Measurements from ENCODE around the gene GRIA2.

GRIA2 gene

DNA sequence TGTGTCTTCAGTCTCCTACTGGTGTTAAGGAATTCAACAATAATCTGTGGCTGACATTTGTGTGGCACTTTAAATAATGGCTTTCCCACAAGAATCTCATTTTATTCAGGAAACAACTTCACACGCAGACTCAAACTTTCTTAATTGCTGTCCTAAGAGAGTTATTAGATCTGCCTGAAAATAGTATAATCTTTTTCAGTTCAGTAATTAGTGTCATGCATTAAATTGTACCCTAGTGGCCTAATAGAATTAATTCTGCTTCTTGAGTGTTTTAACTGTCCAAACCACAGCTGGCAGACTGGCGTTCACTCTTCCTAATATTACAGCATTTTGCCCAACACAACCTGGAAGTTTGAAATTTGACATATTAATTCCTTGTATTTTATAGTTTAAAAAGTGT is 107.1 kb downstream of the GRIA2 start:
- TF ChIP-seq, protein P1, sequence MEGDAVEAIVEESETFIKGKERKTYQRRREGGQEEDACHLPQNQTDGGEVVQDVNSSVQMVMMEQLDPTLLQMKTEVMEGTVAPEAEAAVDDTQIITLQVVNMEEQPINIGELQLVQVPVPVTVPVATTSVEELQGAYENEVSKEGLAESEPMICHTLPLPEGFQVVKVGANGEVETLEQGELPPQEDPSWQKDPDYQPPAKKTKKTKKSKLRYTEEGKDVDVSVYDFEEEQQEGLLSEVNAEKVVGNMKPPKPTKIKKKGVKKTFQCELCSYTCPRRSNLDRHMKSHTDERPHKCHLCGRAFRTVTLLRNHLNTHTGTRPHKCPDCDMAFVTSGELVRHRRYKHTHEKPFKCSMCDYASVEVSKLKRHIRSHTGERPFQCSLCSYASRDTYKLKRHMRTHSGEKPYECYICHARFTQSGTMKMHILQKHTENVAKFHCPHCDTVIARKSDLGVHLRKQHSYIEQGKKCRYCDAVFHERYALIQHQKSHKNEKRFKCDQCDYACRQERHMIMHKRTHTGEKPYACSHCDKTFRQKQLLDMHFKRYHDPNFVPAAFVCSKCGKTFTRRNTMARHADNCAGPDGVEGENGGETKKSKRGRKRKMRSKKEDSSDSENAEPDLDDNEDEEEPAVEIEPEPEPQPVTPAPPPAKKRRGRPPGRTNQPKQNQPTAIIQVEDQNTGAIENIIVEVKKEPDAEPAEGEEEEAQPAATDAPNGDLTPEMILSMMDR (conservative IDR thresholded peaks at IDR 0.05; ENCODE audit: control insufficient read depth, insufficient read depth, low read depth, low read length): no peak
- H3K4me3 ChIP-seq (ENCODE audit: control insufficient read depth, low read depth, low read length): no peak overlapping the region
- DNase-seq (ENCODE audit: low read depth): no peak

DNA sequence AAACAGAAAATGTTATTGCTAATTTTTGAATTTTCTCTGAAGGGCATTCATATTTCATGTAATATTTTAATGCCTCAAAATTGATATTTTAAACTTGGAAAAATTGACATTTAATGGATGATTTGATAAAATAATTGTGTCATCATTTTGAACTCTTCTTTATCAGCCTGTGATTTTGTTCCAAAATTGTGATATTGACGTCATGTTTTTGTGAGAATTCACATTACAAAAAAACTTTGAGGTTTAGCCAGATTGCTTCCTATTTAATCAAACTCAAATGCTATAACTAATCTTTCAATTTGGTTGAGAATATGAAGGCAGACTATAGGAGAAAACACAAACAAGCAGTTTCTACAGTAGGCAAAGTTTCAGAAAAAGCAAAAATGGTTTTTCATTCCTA is 137.4 kb downstream of the GRIA2 start:
- no peak for DNase-seq (ENCODE audit: low read depth)
- no peak overlapping the region for H3K4me3 ChIP-seq (ENCODE audit: control insufficient read depth, low read depth, low read length)
- TF ChIP-seq, protein P1 (conservative IDR thresholded peaks at IDR 0.05; ENCODE audit: control insufficient read depth, insufficient read depth, low read depth, low read length): no peak

DNA sequence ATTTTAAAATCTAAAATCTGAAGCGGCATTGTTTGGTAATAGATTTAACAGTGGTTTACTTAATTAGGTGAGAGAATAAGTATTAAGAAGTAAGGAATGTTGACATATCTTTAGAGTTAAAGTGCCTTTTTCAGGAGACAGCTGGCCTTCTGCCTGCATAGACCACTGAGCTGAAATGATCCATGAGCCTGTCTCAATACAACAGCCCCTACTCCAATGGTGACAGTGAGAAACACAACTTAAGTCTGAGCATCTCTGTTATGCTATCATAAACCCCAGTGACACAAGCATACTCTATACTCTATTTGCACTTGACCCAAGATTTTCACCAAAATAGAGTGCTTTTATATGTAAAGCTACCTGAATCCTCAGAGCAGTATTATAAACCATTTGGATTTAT is 137.9 kb downstream of the GRIA2 start:
- TF ChIP-seq, protein P1 (conservative IDR thresholded peaks at IDR 0.05; ENCODE audit: control insufficient read depth, insufficient read depth, low read depth, low read length): no peak
- H3K4me3 ChIP-seq (ENCODE audit: control insufficient read depth, low read depth, low read length): no peak overlapping the region
- DNase-seq (ENCODE audit: low read depth): no peak

DNA sequence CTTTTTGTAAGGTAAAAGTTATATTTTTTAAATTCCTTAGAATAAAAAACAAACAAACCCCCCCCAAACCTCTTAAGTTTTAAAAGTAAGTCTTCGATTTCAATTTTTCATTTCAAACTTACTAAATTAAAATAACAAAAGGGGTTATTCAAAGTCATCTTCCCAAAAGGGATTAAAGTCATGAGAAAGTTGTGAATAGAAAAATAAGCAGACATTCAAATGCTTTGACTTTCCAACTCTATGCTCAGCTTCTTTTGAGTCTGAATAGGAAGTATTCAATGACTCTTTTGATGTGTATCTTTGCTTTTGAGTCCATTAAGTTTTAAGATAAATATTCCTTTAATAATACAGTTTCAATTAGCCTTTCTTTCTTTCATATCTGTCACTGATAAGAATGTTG is 138.3 kb downstream of the GRIA2 start:
- TF ChIP-seq, protein P1 (conservative IDR thresholded peaks at IDR 0.05; ENCODE audit: control insufficient read depth, insufficient read depth, low read depth, low read length): no peak
- no peak for DNase-seq (ENCODE audit: low read depth)
- H3K4me3 ChIP-seq (ENCODE audit: control insufficient read depth, low read depth, low read length): no peak overlapping the region

DNA sequence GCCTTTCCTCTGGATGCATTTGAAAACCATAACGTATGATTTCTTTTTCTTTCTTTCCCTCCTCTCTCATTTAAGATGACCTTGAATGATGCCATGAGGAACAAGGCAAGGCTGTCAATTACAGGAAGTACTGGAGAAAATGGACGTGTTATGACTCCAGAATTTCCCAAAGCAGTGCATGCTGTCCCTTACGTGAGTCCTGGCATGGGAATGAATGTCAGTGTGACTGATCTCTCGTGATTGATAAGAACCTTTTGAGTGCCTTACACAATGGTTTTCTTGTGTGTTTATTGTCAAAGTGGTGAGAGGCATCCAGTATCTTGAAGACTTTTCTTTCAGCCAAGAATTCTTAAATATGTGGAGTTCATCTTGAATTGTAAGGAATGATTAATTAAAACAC is 142.8 kb downstream of the GRIA2 start:
- TF ChIP-seq, protein P1 (conservative IDR thresholded peaks at IDR 0.05; ENCODE audit: control insufficient read depth, insufficient read depth, low read depth, low read length): no peak
- no peak overlapping the region for H3K4me3 ChIP-seq (ENCODE audit: control insufficient read depth, low read depth, low read length)
- DNase-seq (ENCODE audit: low read depth): no peak

DNA sequence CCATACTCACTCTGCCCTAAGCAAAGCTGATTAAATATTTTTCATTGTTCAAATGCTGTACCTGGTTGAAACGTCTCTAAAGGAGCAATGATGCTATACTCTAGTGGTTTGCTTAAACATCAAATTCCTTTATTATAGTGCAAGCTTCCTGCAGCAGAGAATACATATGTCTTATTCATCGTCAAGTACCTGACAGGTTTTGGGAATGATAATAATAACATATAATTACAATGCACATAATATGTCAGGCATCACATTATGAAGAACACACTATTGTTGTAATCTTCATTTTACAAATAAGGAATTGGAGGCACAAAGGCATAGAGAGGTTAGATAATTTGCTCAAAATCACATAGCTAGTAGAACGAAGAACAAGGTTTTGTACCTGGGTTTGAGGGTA is 151.6 kb downstream of the GRIA2 start:
- TF ChIP-seq, protein P1 (conservative IDR thresholded peaks at IDR 0.05; ENCODE audit: control insufficient read depth, insufficient read depth, low read depth, low read length): no peak
- DNase-seq (ENCODE audit: low read depth): no peak
- H3K4me3 ChIP-seq (ENCODE audit: control insufficient read depth, low read depth, low read length): no peak overlapping the region

DNA sequence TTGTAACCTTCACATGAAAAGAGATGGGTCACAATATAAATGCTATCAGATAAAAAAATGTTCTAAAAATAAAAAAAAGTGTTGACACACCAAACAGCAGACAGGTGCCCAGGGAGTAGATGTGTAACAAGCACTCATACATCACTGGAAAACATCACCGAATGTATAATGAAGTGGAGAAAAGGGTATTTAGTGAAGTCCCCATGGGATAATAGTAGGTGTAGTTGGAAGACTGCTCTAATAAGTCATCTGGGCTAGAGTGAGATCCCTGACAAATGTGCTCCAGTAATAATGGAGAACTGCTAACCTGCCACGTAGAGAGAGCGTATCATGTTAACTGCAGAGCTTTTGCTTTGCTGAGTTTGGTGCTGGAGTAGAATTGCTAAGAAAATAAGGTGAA is 152.0 kb downstream of the GRIA2 start:
- no peak for DNase-seq (ENCODE audit: low read depth)
- no peak overlapping the region for H3K4me3 ChIP-seq (ENCODE audit: control insufficient read depth, low read depth, low read length)
- TF ChIP-seq, protein P1 (conservative IDR thresholded peaks at IDR 0.05; ENCODE audit: control insufficient read depth, insufficient read depth, low read depth, low read length): no peak

All from fibroblast of mammary gland (primary cell).